A673 (cell line): ENCODE data around the gene FTSJ3.

Experiments
- CTCF ChIP-seq: fragments of 300-800, 200-600 bp; sonication (generic); conservative IDR thresholded peaks from 2 replicates; pipeline ENCODE4 v1.5.1; 2017; ENCODE audit warnings: low read depth, mild to moderate bottlenecking, antibody characterized with exemption, low read length, moderate library complexity, mixed read lengths
- EZH2 ChIP-seq: fragments of 200-600 bp; sonication (generic); IDR thresholded peaks from 2 replicates; pipeline ENCODE4 v1.6.1; 2017; ENCODE audit warnings: borderline replicate concordance, low read depth, mild to moderate bottlenecking, mixed read lengths, antibody characterized with exemption, low read length; ENCODE audit not compliant: poor library complexity, severe bottlenecking

- no peak for TF ChIP-seq CTCF
- no peak for TF ChIP-seq EZH2
Measured at GRCh38 chr17:63805591-63805990, 21.9 kb downstream of the FTSJ3 start.
